ENCODE data around the gene CHD1L. TPM values are rescaled to one million over a fixed set of nuclear protein-coding genes. Genes with fewer than 3 reads are reported as not detected.

The CHD1L gene
- total and polyA plus RNA-seq, 2 of the 13 experiments (the other 11 are each of a cell fraction or from before 2014, with no cell fraction given) = 74.3 to 111 TPM

- TF ChIP-seq ARID5B (CRISPR knock-in tag; IDR thresholded peaks at IDR 0.05) = peak; percentile 25
- peak; percentile 79; the same call in 1 of the 2 replicates for TF ChIP-seq ZFP91 (CRISPR knock-in tag; IDR thresholded peaks at IDR 0.05; ENCODE audit: borderline replicate concordance)
- TF ChIP-seq POLR2A (IDR thresholded peaks at IDR 0.05; ENCODE audit: insufficient read depth in 1 of 2, low read depth in 2 of 2, low read length in 2 of 2) = peak in 1 of 2 experiments; percentile 90; a peak in 2 of 4 replicates
- TF ChIP-seq E2F1 (CRISPR knock-in tag; IDR thresholded peaks at IDR 0.05) = no peak
- peak; percentile 57; the same call in 1 of the 2 replicates for TF ChIP-seq FOXK1 (CRISPR knock-in tag; IDR thresholded peaks at IDR 0.05; ENCODE audit: borderline replicate concordance, low read depth)
- peak; percentile 60 for TF ChIP-seq ZNF331 (CRISPR knock-in tag; IDR thresholded peaks at IDR 0.05)
- TF ChIP-seq FOXJ3 (CRISPR knock-in tag; IDR thresholded peaks at IDR 0.05; ENCODE audit: borderline replicate concordance) = no peak
- TF ChIP-seq KAT8 (CRISPR knock-in tag; IDR thresholded peaks at IDR 0.05) = 0 out of 2 replicates have a peak, but pooled peaks have one; percentile 28
- TF ChIP-seq POLR2AphosphoS2 (IDR thresholded peaks at IDR 0.05; ENCODE audit: low read depth, low read length) = no peak
- 0 out of 2 replicates have a peak, but pooled peaks have one; percentile 33 for TF ChIP-seq ZNF350 (CRISPR knock-in tag; IDR thresholded peaks at IDR 0.05; ENCODE audit: borderline replicate concordance, low read depth)
- TF ChIP-seq ELF3 (CRISPR knock-in tag; IDR thresholded peaks at IDR 0.05) = peak; percentile 31
- TF ChIP-seq HOXA3 (CRISPR knock-in tag; IDR thresholded peaks at IDR 0.05) = peak; percentile 40; the same call in 1 of the 2 replicates
- no peak for TF ChIP-seq GTF2F1 (IDR thresholded peaks at IDR 0.05; ENCODE audit: low read length)
- TF ChIP-seq ZBTB37 (CRISPR knock-in tag; IDR thresholded peaks at IDR 0.05) = no peak
- TF ChIP-seq MXI1 (IDR thresholded peaks at IDR 0.05; ENCODE audit: borderline replicate concordance, low read depth, low read length) = peak; percentile 19; the same call in 1 of the 3 replicates
- TF ChIP-seq SOX6 (IDR thresholded peaks at IDR 0.05) = no peak
- peak; percentile 61 for TF ChIP-seq SOX6 (CRISPR knock-in tag; IDR thresholded peaks at IDR 0.05)
- 0 out of 2 replicates have a peak, but pooled peaks have one; percentile 45 for TF ChIP-seq MXD1 (CRISPR knock-in tag; IDR thresholded peaks at IDR 0.05)
- peak; percentile 56 for TF ChIP-seq XRCC5 (optimal IDR thresholded peaks at IDR 0.05; ENCODE audit: low read length)
These were observed 17.2 kb upstream of the CHD1L start, which contains the start of gene FMO5 (continued) for GRCh38 chr1:147225193-147225730.
